ENCODE results near the gene ADNP. TPM values are rescaled to one million over a fixed set of nuclear protein-coding genes. Genes with fewer than 3 reads are reported as not detected.

Gene ADNP
- total RNA-seq, 1 donor from 2014 or later, result 139 TPM

- Mint-ChIP-seq H3K27ac (ENCODE audit: unreplicated experiment) (no peak overlapping the region), H3K4me3 (ENCODE audit: unreplicated experiment) (no peak overlapping the region), H3K36me3 (ENCODE audit: unreplicated experiment) (no peaks in the 10 kb centered on the region), H3K4me1 (ENCODE audit: low read depth, unreplicated experiment) (peaks cover 3% of the 10 kb centered on the region), H3K27me3 (ENCODE audit: unreplicated experiment) (no peaks in the 10 kb centered on the region), H3K9me3 (ENCODE audit: unreplicated experiment) (peaks cover 8% of the 10 kb centered on the region)
- no peak for DNase-seq
- TF ChIP-seq, protein P1, sequence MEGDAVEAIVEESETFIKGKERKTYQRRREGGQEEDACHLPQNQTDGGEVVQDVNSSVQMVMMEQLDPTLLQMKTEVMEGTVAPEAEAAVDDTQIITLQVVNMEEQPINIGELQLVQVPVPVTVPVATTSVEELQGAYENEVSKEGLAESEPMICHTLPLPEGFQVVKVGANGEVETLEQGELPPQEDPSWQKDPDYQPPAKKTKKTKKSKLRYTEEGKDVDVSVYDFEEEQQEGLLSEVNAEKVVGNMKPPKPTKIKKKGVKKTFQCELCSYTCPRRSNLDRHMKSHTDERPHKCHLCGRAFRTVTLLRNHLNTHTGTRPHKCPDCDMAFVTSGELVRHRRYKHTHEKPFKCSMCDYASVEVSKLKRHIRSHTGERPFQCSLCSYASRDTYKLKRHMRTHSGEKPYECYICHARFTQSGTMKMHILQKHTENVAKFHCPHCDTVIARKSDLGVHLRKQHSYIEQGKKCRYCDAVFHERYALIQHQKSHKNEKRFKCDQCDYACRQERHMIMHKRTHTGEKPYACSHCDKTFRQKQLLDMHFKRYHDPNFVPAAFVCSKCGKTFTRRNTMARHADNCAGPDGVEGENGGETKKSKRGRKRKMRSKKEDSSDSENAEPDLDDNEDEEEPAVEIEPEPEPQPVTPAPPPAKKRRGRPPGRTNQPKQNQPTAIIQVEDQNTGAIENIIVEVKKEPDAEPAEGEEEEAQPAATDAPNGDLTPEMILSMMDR (IDR thresholded peaks at IDR 0.05; ENCODE audit: partially characterized antibody, unreplicated experiment), result no peak
These were observed 66.1 kb downstream of the ADNP start for GRCh38 chr20:50865114-50865513.

DNA sequence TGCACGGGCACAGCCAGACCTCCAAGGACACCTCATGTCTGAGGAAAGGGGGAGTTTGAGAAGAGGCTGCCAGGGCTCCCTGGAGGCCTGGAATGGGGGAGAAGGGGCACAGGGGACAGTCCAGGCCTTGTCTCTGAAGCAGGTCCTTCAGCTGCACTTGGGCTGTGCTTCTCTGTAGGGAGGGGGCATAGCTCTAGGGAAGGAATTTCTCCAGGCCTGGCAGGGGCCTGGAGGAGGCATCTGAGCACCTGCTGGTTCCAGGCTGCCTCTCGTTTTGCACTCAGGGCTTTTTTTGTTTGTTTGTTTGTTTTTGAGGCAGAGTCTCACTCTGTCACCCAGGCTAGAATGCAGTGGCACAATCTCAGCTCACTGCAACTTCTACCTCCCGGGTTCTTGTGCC is 68.7 kb downstream of the ADNP start:
- Mint-ChIP-seq H3K9me3 (ENCODE audit: unreplicated experiment) (peaks cover 2% of the 10 kb centered on the region), H3K4me3 (ENCODE audit: unreplicated experiment) (no peak overlapping the region), H3K27ac (ENCODE audit: unreplicated experiment) (no peak overlapping the region), H3K36me3 (ENCODE audit: unreplicated experiment) (no peaks in the 10 kb centered on the region), H3K27me3 (ENCODE audit: unreplicated experiment) (no peaks in the 10 kb centered on the region), H3K4me1 (ENCODE audit: low read depth, unreplicated experiment) (peaks cover 5% of the 10 kb centered on the region)
- TF ChIP-seq, protein P1 (IDR thresholded peaks at IDR 0.05; ENCODE audit: partially characterized antibody, unreplicated experiment), result no peak
- DNase-seq, result no peak

DNA sequence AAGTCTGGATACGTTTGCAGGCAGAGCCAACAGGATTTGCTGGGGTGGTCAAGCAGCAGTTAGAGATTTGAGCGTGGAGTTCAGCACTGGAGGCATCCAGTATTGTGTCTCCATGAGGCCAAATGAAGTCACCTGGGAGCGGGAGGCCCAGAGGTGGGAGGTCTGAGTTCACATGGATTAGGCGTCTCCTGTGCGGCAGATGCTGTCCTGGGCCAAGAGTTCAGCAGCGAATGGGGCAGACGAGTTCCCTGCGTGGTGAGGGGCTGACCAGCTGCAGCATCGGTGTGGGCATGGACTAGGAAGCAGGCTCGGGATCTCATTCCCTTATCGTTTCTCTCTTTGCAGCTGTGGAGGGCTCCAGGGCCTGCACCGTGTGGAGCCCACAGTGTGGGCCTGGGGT is 70.2 kb downstream of the ADNP start:
- Mint-ChIP-seq H3K36me3 (ENCODE audit: unreplicated experiment) (no peaks in the 10 kb centered on the region), H3K4me1 (ENCODE audit: low read depth, unreplicated experiment) (peaks cover 5% of the 10 kb centered on the region), H3K4me3 (ENCODE audit: unreplicated experiment) (no peak overlapping the region), H3K9me3 (ENCODE audit: unreplicated experiment) (no peaks in the 10 kb centered on the region), H3K27me3 (ENCODE audit: unreplicated experiment) (no peaks in the 10 kb centered on the region), H3K27ac (ENCODE audit: unreplicated experiment) (no peak overlapping the region)
- DNase-seq, result no peak
- TF ChIP-seq, protein P1 (IDR thresholded peaks at IDR 0.05; ENCODE audit: partially characterized antibody, unreplicated experiment), result no peak

GRCh38 chr20:50859161-50859560 is 72.1 kb downstream of the ADNP start:
- H3K4me3 Mint-ChIP-seq (ENCODE audit: unreplicated experiment), result no peak overlapping the region
- TF ChIP-seq, protein P1 (IDR thresholded peaks at IDR 0.05; ENCODE audit: partially characterized antibody, unreplicated experiment), result no peak

GRCh38 chr20:50858525-50858924 is 72.7 kb downstream of the ADNP start:
- peaks cover 4% of the 10 kb centered on the region for H3K9me3 Mint-ChIP-seq (ENCODE audit: unreplicated experiment)
- peaks cover 4% of the 10 kb centered on the region for H3K27me3 Mint-ChIP-seq (ENCODE audit: unreplicated experiment)
- H3K27ac Mint-ChIP-seq (ENCODE audit: unreplicated experiment), result no peak overlapping the region
- no peak for DNase-seq
- no peak overlapping the region for H3K4me3 Mint-ChIP-seq (ENCODE audit: unreplicated experiment)
- H3K4me1 Mint-ChIP-seq (ENCODE audit: low read depth, unreplicated experiment), result peaks cover 2% of the 10 kb centered on the region
- TF ChIP-seq, protein P1 (IDR thresholded peaks at IDR 0.05; ENCODE audit: partially characterized antibody, unreplicated experiment), result no peak
- no peaks in the 10 kb centered on the region for H3K36me3 Mint-ChIP-seq (ENCODE audit: unreplicated experiment)

More at GRCh38 chr20:50859161-50859560, 72.1 kb downstream of the ADNP start:
- Mint-ChIP-seq H3K36me3 (ENCODE audit: unreplicated experiment) (no peaks in the 10 kb centered on the region), H3K27me3 (ENCODE audit: unreplicated experiment) (peaks cover 4% of the 10 kb centered on the region), H3K4me1 (ENCODE audit: low read depth, unreplicated experiment) (peaks cover 5% of the 10 kb centered on the region), H3K27ac (ENCODE audit: unreplicated experiment) (no peak overlapping the region), H3K9me3 (ENCODE audit: unreplicated experiment) (peaks cover 4% of the 10 kb centered on the region)
- no peak for DNase-seq
